Activated naive CD4-positive, alpha-beta T cell treated with anti-CD3 and anti-CD28 coated beads, Interleukin-2, amount 50 U/mL, for 72 hours (primary cell): Measurements from ENCODE around the gene RIMBP2. TPM values are rescaled to one million over a fixed set of nuclear protein-coding genes. Genes with fewer than 3 reads are reported as not detected.

Source experiments
- ATAC-seq, 2 donors: fragments of 150-1000 bp; cut with Tn5 transposase; 2 replicates each; pipeline ENCODE4 v1.10.0; 2021; ENCODE audit warnings: mild to moderate bottlenecking in 2 of 2, moderate library complexity in 2 of 2
- DNase-seq, 2 donors: peaks; one replicate each; pipeline ENCODE4 v3.0.0; 2021 to 2022; ENCODE audit warnings: low spot score in 2 of 2
- H3K27ac Mint-ChIP-seq, 2 donors: one replicate each; pipeline ENCODE4 v1.8.0; 2022; ENCODE audit warnings: mild to moderate bottlenecking in 2 of 2, mixed read lengths in 2 of 2
- H3K36me3 Mint-ChIP-seq, 2 donors: one replicate each; pipeline ENCODE4 v1.8.0; 2022; ENCODE audit warnings: mixed read lengths in 2 of 2
- H3K9me3 Mint-ChIP-seq, 2 donors: one replicate each; pipeline ENCODE4 v1.8.0; 2022; ENCODE audit warnings: mixed read lengths in 2 of 2
- total RNA-seq, 2 donors: library from RNA; stranded (reverse); gene quantifications; one replicate each; pipeline ENCODE4 v1.2.3, GENCODE V29; 2022

RIMBP2 gene
- total RNA-seq, 2 donors from 2014 or later, result not detected

DNA sequence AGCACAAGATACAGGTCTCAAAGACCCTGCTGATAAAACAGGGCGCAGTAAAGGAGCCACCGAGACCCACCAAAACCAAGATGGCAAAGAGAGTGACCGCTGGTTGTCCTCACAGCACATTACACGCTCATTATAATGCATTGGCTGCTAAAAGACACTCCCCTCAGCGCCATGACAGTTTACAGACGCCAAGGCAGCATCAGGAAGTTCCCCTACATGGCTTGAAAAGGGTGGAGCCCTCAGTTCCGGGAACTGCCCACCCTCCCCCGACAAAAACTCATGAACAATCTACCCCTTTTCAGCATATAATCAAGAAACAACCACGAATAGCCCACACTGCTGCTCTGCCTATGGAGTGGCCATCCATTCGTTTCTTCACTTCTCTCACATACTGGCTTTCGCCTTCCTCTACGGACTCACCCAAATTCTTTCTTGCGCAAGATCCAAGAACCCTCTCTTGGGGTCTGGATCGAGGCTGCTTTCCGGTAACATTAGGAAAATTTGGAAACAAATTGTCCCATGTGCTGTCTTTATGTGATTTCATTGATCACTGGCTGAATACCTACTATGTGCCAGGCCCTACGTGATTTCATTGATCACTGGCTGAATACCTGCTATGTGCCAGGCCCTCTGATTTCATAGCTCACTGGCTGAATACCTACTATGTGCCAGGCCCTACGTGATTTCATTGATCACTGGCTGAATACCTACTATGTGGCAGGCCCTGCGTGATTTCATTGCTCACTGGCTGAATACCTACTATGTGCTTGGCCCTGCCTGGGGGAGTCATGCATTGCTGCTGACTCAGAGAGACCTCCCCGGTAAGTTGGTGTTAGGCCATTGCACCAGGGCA is 252.1 kb downstream of the RIMBP2 start:
- H3K27ac Mint-ChIP-seq, result no peak overlapping the region

DNA sequence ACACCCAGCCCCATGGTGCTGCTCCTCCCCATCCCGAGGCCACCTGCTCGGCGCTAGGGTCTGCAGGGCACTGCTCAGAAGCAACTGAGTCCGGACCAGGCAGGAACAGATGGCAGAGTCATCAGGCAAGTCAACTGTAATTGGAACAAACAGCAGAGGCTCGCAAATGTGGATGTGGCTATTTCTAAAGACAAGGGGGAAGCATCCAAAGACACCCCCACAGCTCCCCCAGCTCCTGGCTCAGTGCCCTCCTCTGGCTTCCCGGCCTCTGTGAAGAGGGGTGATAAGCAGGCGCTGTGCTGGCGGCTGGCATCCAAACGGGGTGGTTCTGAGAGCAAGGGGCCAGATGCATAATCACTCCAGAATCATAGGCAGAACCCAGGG is 252.8 kb downstream of the RIMBP2 start:
- ATAC-seq, result no peak
- H3K27ac Mint-ChIP-seq, result no peak overlapping the region
- no peaks in the 10 kb centered on the region for H3K36me3 Mint-ChIP-seq
- peaks cover 0 to 3% of the 10 kb centered on the region in 2 donors for H3K9me3 Mint-ChIP-seq
- no peak for DNase-seq

More for the DNA sequence above, 252.1 kb downstream of the RIMBP2 start:
- Mint-ChIP-seq H3K9me3 (peaks cover 0 to 3% of the 10 kb centered on the region in 2 donors), H3K36me3 (no peaks in the 10 kb centered on the region)
- DNase-seq (no peak), ATAC-seq (no peak)

DNA sequence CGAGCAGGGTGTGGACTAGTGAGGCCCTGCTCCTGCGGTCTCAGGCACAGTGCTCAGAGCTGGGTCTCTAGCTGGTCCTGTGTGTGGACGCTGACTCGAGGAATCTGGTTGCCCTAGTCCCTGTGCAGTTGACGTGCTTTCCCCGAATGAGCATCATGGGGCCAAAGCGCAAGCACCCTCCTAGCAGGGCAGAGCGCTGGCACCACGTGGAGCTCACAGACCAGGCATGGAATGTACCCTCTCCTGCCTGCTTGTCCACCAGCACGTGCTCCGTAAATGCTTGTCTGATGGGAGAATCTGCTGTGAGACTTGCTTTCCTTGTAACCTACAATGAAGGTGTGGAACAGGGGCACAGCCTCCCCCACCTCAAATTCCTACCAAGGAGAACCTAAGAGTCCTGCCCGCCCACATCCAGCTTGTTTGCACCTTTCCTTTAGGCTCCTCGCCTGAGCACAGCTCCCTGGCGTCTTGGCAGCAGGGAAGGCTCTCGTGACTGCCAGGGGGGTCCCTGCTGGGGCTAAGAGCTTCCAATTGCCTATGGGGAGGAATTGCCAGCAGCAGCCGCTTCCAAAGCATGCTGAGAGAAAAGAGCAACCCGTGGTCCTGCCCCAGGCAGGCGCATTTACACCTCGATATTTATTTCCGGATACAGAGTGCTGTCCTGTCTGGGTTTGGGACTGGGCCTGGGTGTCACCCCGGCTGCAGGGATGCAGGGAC is 253.4 kb downstream of the RIMBP2 start:
- DNase-seq (no peak), ATAC-seq (no peak)
- Mint-ChIP-seq H3K9me3 (peaks cover 0 to 3% of the 10 kb centered on the region in 2 donors), H3K36me3 (no peaks in the 10 kb centered on the region), H3K27ac (no peak overlapping the region)

DNA sequence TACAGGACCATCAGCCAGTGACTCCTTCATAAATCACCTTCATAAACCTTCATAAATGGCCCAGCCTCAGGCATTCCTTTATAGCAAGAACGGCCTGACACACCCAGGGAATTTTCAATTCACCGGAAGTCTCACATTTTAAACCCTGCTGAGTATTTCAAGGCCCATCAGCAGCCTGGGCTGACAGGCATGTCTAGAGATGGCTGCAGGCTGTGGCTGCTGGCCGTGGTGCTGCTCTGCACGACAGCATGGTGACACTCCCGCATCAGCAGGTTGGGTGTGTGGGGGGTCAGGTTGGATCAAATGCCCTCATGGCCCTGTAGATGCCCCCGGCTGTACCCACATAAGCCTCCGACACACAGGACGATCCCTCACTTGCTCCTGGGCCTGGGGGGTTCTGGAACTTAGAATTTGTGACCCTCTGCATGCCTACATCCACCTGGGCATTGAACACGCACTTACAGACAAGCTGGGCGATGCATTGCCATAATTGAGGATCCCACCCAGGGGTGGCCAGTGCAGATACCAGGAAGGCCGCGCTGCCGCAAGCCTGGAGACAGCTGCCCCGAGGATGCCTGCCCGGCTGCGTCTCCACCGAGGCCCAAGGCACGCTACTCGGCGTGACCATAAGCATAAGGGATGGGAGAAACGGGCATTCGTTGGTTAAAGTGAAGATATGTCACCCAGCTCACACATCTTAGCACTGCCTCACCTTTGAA is 254.1 kb downstream of the RIMBP2 start:
- no peak overlapping the region for H3K27ac Mint-ChIP-seq
- no peak for DNase-seq
- no peaks in the 10 kb centered on the region for H3K9me3 Mint-ChIP-seq
- H3K36me3 Mint-ChIP-seq, result no peaks in the 10 kb centered on the region
- ATAC-seq, result no peak

DNA sequence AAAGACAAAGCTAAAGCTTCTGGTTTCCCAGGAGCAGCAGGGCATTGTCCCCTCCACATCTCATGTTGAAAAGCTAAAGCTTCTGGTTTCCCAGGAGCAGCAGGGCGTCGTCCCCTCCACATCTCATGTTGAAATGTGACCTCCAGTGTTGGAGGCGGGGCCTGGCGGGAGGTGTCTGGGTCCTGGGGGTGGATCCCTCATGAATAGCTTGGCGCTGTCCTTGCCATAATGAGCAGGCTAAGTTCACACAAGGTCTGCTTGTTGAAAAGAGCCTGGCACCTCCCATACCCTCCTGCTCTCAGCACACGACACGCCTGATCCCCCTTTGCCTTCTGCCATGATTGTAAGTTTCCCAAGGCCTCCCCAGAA is 254.7 kb downstream of the RIMBP2 start:
- Mint-ChIP-seq H3K36me3 (no peaks in the 10 kb centered on the region), H3K27ac (no peak overlapping the region), H3K9me3 (no peaks in the 10 kb centered on the region)
- ATAC-seq (no peak), DNase-seq (no peak)

DNA sequence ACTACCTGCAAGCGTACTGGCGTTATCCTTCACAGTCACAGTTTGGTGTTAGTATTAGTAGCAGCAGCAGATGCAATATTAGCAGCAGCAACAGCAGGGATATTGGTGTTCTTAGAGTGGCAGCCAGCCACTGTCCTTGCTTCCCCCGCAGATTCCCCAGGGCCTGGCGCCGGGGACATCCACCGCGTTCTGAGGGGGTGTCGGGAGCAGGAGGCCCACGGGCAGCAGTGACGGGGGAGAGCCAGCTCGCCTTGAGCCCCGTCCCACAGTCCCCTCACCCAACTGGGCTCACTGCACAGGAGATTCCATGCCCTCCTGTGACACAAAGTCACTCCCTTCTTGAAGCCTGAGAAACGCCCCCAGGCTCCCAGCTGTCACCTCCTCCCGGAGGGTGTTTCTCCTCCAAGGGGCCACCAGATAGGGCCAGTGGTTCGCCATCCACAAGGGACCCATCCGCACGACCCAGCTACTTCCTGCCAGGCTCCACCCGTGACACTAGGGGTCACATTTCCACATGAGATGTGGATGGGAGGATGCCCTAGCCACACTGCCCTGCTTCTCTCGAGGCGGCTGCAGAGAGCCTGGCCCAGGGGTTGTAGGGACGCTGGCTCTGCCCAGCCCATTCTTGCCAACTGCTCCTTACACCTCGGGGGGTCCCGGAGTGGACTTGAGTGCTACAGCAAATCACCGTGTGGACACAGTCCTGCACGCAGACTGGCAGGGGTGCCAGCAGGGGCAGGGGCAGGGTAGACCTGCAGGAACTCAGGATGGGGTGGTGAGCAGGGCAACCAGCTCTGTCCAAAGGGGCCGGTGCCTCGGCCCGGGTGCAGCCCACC is 255.3 kb downstream of the RIMBP2 start:
- no peak overlapping the region for H3K27ac Mint-ChIP-seq
- no peak for ATAC-seq

DNA sequence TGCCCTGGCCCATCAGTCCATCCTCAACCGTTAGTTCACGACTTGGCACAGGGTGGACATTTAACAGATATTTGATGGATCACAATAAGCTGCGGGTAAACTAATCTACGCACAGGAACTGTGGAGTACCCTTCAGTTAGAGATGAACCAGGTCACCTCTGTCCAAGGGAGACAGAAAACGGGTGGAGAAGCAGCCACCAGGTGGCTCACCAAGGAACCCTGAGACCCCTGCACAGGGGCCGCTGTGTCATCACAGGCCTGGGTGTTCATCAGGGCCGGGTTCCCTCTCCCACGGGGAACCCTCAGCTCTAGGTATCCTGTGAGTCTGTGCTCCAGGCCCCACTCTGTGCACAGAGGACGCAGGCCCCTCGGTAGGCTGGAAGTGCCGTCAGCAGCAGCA is 256.2 kb downstream of the RIMBP2 start:
- Mint-ChIP-seq H3K9me3 (no peaks in the 10 kb centered on the region), H3K36me3 (no peaks in the 10 kb centered on the region), H3K27ac (no peak overlapping the region)
- DNase-seq (no peak), ATAC-seq (no peak)

More for the DNA sequence above, 255.3 kb downstream of the RIMBP2 start:
- H3K9me3 Mint-ChIP-seq, result no peaks in the 10 kb centered on the region
- no peaks in the 10 kb centered on the region for H3K36me3 Mint-ChIP-seq
- DNase-seq, result no peak

DNA sequence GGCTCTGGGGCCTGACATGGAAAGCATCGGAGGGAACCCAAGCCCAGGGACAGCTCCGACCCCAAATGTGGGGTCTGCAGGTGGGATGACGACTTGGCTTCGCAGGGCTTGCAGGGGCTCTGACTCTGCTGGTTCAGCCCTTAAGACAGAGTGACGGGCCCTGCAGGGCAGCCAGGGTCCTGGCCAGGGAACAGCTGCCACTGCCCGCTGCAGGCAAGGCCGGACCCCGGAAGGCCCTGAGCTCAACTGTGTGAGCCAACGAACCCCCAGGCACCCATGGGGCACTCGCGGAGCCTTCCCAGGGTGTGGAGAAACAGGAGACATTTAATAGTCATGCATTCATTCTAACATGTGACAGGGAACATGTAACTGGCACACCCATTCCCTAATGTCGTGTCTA is 257.8 kb downstream of the RIMBP2 start:
- ATAC-seq, result no peak
- Mint-ChIP-seq H3K9me3 (no peaks in the 10 kb centered on the region), H3K27ac (no peak overlapping the region), H3K36me3 (no peaks in the 10 kb centered on the region)
- DNase-seq, result no peak

DNA sequence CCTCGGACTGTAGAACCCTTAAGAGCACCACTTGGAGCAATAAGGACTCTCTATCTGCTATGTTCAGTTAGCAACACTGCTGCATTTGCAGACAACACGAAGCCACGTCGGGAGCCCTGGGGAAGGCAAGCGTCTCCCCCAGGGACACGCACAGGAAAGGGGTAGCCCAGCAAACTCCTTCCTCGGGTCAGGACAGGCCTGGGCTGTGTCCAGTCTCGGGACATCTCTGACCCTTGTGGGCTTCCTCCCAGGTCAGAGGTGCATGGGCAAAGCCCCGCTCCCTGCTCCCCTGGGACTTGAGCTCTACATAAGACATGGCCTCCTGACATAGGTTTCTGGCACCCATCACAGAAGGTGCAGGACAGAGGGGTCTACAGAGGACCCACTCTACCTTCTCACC is 258.9 kb downstream of the RIMBP2 start:
- Mint-ChIP-seq H3K36me3 (no peaks in the 10 kb centered on the region), H3K9me3 (no peaks in the 10 kb centered on the region), H3K27ac (no peak overlapping the region)
- ATAC-seq (no peak), DNase-seq (no peak)

DNA sequence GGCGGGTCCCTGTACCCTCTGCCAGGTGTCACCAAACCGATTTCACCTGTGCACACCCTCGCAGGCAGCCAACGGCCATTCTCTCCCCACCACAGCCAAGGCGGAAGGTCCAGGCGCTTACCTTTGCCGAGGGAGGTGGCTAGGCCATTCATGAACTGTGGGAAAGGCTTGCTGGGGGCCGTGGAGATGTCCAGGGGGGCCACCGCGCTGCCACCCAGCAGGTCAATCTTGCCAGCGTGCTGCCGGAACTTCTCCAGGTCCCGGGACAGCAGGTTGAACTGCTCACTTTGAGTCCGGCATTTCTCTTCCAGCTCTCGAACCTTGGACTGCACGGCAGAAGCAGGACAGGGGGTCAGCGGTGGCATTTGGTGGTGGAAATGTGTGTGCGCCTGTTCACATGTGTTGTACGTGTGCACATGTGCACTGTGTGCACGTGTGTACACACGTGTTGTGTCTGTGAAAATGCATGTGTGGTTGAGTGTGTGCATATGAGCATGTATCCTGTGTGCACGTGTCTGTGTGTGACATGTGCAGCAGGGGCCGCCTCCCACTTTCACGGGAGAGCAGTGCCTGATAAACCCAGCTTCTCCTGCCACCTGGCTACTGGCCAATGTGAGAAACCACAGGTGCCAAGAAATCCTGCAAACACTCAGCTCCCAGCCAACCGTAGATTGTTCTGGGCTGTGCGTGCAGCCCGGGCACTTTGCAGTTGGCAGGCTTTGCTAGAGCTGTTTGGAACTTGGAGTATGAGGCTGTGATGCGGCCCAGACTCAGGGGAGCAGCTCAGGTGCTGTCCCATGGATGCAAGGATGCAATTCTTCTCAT is 259.5 kb downstream of the RIMBP2 start:
- Mint-ChIP-seq H3K27ac (no peak overlapping the region), H3K9me3 (no peaks in the 10 kb centered on the region), H3K36me3 (no peaks in the 10 kb centered on the region)
- ATAC-seq (no peak), DNase-seq (no peak)

DNA sequence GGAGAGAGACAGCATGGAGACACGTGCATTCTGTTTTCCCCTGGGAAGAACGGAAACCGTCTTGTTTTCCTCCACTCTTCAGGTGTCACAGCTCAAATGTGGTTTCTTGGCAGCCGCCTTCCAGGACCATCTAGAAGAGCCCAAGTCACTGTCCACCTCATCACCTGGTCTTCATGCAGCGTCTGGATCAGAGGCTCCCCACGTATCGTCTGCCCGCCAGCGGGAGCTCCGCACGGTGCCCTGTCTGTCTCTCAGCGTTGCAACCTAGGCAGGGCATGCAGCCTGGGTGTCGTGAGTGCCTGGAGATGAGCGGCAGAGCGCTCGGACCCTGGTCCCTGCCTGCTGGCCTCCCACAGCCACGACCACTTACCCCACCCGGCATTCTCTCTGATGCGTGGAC is 260.9 kb downstream of the RIMBP2 start:
- Mint-ChIP-seq H3K36me3 (no peaks in the 10 kb centered on the region), H3K27ac (no peak overlapping the region), H3K9me3 (no peaks in the 10 kb centered on the region)
- no peak for DNase-seq
- no peak for ATAC-seq

DNA sequence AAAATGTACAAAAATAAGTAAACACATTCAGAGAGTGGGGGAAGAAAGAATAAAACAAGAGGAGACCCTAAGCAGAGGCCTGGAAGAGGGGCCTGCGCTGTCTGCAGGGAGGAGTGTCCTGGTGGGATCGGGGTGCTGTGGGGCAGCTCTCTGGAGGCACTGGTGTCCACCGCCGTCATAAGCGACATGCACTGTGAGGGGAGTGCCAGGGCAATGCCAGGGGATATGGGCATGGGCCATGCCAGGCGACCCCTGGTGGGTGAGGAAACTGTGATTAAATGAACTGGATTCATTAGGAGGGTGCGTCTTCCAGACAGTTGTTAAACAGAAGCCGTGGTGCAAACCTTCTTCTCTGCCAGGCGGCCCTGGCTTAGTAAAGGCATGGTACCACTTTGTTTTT is 261.8 kb downstream of the RIMBP2 start:
- Mint-ChIP-seq H3K9me3 (no peaks in the 10 kb centered on the region), H3K27ac (no peak overlapping the region), H3K36me3 (no peaks in the 10 kb centered on the region)
- DNase-seq (no peak), ATAC-seq (no peak)

DNA sequence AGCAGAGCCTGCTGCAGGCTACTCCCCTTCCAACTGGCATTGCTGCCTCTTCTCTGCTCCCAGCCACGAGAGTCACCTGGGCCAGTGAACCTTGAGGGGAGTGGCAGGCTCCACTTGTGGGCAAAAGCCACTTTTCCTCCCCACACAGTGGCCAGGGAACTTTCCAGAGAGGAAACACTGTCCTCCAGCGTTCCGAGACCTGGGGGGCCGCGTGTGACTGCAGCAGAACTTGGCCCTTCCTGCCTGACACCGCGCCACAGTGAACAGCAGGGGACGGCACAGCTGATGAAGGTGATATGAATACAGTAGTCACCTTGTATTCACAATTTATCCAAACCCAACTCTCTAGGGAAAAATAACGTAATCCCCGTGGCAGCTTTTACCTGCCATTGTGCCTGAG is 263.6 kb downstream of the RIMBP2 start:
- H3K9me3 Mint-ChIP-seq, result no peaks in the 10 kb centered on the region
- H3K27ac Mint-ChIP-seq, result no peak overlapping the region

DNA sequence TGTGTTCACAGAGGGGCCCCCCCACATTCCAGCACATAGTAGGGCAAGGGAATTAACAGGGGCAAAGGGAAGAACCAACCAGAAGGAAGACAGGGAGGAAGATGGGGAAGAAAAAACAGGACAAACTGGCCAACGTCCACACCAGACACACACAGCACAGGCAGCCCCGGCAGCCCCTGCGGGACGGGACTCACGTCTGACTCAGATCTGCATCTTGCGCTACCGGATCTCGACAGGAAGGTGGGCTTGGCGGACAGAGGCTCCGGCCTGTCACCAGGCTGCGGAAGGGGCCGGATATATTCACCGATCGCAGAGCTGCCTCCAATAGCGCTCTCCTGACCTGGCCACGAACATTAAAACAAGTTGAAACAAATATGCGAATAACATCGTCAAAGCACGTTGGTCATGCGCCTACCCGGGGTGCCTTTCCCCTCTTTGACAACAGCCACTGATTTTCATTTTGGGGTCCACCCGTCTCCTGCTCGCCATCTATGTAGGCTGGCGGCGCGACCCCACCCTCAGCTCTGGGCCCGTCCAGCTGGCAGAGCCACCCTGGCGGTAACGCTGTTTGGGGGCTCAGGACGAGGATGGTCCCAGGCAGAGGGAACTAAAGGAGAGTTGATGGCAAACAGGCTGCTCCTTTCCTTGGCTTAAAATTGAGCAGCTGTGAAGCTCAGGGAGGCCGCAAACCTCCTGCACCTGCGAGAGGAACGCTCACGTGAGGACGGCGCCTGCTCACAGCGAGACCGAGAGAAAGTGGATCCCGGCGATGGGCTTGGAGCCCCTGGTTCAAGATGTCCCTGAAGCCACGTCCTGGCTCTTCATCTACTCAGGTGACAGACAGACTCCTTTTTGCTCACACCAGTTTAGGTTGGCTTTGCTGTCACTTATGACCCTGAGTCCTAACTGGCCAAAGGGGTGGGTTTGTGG is 264.8 kb downstream of the RIMBP2 start:
- ATAC-seq (no peak), DNase-seq (no peak)
- Mint-ChIP-seq H3K9me3 (no peaks in the 10 kb centered on the region), H3K27ac (no peak overlapping the region), H3K36me3 (no peaks in the 10 kb centered on the region)

More for the DNA sequence above, 263.6 kb downstream of the RIMBP2 start:
- ATAC-seq, result no peak
- H3K36me3 Mint-ChIP-seq, result no peaks in the 10 kb centered on the region
- no peak for DNase-seq

DNA sequence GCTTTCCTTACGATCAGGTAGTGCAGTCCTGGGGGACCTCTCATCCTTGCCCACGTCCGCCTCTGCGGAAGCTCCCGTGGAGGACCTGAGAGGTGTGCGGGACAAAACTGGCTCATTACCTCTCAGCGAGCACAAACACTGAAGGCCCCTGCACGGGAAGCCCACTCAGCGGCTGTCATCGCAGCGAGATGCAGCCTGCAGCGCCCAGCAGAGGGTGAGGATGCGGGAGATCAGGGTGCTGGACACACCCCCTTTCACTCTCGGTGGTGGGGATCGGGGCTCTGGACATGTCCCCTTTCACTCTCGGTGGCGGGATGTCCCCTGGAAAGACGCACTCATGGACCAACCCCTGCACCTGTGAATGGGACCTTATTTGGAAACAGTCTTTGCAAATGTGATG is 266.8 kb downstream of the RIMBP2 start:
- DNase-seq (no peak), ATAC-seq (no peak)
- Mint-ChIP-seq H3K27ac (no peak overlapping the region), H3K9me3 (no peaks in the 10 kb centered on the region), H3K36me3 (no peaks in the 10 kb centered on the region)
